HS-5 (cell line): ENCODE results near the gene GNL2.
"Not testable (repeated sequence)": the region's sequence is repeated elsewhere in the genome, so short reads cannot be mapped to it uniquely, and the experiment has no call there.

Experiments used
- DNase-seq: peaks from one replicate; pipeline ENCODE4 v3.0.0-alpha.2; 2012; ENCODE audit warnings: low read depth

GNL2 gene

GRCh38 chr1:37606481-37607263 lies 10.9 kb upstream of the GNL2 start:
- DNase-seq, result no peak

DNA sequence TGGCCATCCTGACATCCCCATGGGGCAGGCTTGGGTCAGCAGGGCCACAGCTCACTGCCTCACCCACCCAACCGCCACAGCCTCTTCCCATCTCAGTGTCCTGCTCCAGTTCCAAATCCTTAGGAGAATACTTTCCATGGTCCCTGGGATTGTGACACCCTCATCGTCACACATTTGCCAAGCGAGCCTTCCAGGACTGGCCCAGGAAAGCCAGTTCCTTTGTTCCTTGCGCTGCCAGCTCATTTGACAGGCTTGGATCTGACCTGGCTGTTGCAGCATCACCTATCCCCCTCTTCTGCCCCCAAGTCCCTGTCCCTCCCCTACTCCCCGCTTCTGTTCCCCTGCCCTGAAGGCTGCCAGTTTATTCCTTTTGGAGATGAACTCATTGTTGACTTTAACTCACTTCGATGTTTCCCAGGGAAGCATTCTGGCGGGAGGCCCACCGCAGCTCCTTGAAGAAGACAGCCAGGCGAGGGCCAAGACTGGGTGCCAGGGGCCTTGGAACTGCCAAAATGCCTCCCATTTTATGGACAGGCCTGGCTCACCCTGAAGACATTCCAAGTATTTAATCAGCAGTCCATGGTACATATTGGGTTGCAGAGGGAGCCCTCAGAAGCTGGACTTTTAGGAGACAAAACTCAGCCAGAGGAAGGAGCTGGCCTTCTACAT lies 10.2 kb upstream of the GNL2 start:
- no peak for DNase-seq

GRCh38 chr1:37605061-37605650 lies 9.4 kb upstream of the GNL2 start:
- DNase-seq, result no peak

GRCh38 chr1:37602750-37603694 lies 7.3 kb upstream of the GNL2 start:
- DNase-seq, result no peak

- no peak for DNase-seq
Measured at GRCh38 chr1:37601441-37601840, 5.7 kb upstream of the GNL2 start.

- DNase-seq, result no peak
Measured at GRCh38 chr1:37599940-37600339, 4.2 kb upstream of the GNL2 start.

GRCh38 chr1:37596182-37596667 lies 488 bp upstream of the GNL2 start:
- DNase-seq, result no peak

DNA sequence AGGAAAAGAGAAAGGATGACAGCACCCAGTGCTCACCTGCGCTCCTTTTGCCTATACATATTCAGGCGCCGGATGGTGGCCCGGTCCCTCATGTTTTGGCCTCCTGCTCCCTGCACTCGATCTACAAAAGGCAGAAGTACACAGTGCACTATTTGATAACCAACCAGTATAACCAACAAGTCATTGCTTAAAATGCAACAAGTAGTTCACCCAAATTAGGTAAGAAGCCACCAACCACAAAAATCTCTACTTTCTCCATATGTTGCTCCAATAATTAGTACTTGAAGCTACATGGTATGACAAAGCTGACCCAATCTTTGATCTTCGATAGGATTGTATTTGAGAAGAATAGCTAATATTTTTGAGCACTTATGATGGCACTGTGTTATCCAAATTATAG lies 2.0 kb downstream of the GNL2 start:
- no peak for DNase-seq

DNA sequence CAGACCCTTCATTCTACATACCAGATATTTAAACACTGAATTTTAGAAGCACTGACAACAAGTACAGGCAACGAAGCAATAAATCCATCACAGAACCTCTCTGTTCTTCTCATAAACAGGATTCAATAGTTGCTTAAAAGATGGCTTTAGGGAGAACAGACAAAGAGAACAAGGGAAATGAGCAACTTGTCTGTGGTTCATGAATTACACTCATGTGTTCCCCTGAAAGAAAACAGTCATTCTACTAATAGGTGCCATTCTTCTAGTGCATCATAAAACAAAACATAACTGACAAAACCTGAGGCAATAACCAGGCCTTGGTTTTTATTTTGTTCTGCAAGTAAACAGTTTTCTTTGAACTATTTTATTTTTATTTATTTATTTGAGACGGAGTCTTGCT lies 6.8 kb downstream of the GNL2 start:
- DNase-seq, result no peak

DNA sequence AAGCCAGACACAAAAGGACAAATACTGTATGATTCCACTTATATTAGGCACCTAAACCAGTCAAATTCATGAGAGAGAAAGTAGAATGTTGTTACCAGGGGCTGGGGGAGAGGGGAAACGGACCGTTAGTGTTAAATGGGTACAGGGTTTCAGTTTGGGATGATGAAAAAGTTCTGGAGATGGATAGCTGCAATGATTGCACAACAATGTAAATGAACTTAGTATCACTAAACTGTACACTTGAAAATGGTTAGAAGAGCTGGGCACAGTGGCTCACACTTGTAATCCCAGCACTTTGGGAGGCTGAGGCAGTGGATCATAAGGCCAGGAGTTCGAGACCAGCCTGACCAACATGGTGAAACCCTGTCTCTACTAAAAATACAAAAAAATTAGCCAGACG lies 11.2 kb downstream of the GNL2 start:
- not testable (repeated sequence) for DNase-seq

GRCh38 chr1:37575692-37576091 lies 20.0 kb downstream of the GNL2 start:
- no peak for DNase-seq

DNA sequence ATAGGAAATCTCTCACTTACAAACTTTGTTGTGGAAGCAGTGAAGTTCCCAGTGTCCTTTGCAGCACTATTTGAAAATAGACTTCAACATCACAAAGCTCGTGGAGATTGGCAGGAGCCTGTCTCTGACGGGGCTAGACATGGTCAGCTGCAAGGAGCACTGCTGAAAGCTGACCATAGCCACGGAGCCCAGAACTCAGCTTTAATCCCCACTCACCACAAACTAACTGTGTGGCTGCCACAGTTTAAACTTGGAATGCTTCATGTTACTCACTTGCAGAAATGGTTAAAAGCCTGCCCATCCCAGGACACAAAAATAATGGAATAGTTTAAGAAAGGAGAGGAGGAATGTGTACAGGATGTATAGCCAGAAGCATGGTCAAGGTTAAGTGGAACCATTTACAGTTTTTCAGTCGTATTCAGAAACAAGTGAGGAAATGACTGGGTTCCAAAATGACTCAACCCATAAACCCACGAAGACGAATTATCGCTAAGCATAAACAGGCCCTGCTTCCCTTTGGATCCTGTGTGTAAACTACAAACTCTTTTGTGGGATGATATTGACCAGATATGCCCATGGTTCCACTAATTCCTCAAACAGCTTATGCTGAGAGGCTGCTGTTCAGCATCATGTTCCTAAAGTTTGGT lies 20.8 kb downstream of the GNL2 start:
- DNase-seq, result peak; percentile 82

DNA sequence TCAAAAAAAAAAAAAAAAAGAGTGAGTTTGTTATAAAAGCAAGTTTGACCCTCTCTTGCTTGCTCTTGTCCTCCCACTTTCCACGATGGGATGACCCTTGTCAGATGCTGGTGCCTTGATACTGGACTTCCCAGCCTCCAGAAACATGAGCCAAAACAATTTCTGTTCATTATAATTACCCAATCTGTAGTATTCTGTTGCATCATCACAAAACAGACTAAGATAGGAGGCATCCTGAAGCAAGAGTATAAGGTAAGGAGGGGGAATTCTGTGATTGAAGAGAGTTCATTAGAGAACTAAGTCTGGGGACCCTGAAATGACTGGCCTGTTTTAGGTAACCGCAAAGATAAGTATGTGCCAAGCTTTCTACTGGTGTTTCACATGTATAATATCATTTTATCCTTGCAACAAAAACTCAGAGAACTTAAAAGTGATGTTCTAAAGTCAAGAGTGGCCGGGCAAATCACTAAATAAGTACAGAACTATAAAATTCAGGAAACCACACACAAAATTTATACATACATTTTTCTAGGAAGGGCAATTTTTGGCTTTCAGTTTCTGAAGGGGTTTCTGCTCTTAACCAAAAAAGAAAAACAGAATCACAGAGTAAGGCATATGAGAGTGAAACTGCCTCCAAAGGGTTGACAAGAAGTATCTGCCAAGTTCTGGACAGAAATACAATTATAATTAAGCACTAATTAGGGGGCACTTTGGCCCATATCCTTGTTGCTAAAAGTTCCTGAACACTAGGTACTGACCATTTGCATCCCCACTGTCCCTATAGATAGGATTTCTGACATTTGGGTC lies 25.0 kb downstream of the GNL2 start:
- DNase-seq, result no peak

DNA sequence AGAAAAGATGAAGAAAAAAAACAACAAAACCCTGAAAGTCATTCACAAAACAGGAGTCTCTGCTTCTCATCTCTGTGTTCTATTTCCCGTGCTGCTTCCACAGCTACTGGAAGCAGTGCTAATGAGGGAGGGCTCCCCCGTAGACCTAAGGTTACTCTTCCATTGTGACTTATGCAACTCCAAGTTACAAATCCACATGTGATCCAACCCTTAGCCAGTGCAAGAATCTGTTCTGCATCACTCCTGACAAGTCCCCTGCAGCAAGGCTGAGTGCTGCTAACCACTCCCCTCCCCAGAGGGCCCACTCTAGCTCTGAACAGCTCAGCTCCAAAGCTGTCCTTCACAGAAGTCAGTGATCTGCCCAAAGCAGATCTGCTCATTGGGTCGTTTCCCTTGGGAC lies 28.7 kb downstream of the GNL2 start:
- DNase-seq, result no peak

DNA sequence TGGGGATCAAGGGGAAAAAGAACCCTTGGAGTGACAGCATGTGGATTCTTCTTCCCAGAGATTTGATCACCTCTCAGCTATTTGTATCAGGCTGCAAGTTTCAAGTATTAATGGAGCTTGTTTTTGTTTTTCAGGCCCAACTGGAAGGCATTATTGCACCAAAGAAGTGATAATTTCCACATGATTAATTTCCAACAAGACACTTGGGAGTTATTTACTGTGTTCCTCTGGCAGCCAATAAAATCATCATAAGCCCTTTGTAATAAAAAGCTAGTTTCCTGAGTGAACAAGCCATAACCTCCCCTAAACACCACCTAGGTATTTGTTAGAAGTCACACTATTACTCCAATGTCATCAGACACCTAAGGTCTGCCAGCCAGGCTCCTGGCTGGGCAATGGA lies 30.8 kb downstream of the GNL2 start:
- no peak for DNase-seq

DNA sequence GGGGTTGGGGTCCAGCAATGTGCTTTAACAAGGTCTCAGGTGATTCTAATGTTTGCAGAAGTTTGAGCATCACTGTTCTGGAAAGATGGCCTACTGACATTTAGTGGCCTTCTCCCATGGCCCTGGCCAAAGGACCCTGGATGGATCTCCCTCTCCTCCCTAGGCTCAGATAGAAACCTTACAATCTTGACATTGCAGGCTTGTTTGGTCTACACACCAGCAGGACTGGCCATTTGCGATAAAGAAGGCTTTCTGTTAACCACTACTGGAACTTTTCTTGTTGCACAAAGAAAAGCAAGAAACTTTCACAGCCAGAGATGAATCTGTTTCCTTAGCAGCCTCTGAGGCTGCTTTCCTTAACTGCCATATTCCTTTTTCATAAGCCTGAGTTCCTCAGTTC lies 32.8 kb downstream of the GNL2 start:
- no peak for DNase-seq

GRCh38 chr1:37561133-37562132 lies 34.3 kb downstream of the GNL2 start:
- no peak for DNase-seq

DNA sequence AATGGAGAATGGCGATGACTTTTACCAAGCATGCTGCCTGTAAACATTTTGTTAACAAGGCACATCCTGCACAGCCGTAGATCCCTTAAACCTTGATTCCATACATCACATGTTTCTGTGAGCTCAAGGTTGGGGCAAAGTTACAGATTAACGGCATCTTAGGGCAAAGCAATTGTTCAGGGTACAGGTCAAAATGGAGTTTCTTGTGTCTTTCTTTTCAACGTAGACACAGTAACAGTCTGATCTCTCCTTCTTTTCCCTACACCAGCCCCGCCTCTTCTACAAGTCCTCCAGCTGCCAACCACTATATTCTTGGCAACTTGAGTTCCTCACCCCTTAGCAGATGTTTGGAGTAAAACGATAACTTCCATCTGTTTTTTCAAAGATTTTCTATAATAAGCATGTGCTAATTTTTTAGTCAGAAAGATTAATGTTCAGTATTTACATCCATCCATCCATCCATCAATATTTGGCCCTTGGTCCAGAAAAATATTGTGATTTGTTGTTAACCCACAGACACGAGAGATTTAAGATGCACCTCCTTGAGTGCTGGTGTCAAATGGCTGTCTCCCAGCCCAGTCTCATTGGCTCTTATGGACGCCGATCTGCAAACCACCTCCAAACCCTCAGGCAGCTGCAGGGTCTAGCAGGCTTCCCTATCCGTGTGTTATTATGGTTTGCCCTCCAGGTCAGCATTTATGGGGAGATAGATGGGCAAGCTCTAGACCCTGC lies 35.2 kb downstream of the GNL2 start:
- DNase-seq, result no peak

- not testable (repeated sequence) for DNase-seq
Measured at GRCh38 chr1:37559957-37560379, 35.8 kb downstream of the GNL2 start.
